ENCODE measurements around the gene XRCC2.

XRCC2 gene

GRCh38 chr7:152608656-152609055 lies 67.3 kb downstream of the XRCC2 start:
- DNase-seq = no peak

- no peak for DNase-seq
Observed at GRCh38 chr7:152608208-152608607, 67.7 kb downstream of the XRCC2 start.

- DNase-seq = no peak
Observed at GRCh38 chr7:152607007-152607406, 68.9 kb downstream of the XRCC2 start.

DNA sequence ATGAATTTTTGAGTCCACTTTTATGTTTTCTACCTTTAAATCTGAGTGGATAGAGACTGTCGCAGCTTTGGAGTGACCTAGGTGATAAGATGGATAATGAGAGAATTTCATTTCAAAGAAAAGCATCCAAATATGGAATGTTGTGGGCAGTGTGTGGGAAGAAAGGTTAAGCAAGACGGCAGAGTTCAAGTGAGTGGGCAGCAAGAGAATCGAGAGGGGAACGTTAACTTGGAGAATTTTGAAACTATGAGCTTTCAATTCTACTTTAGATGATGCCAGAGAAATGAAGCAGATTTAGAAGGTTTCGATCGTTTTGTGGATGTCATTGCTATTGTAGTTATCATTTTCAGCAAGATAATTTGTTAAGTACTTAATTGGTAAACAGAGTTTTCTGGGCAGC lies 73.0 kb downstream of the XRCC2 start:
- no peak for DNase-seq

DNA sequence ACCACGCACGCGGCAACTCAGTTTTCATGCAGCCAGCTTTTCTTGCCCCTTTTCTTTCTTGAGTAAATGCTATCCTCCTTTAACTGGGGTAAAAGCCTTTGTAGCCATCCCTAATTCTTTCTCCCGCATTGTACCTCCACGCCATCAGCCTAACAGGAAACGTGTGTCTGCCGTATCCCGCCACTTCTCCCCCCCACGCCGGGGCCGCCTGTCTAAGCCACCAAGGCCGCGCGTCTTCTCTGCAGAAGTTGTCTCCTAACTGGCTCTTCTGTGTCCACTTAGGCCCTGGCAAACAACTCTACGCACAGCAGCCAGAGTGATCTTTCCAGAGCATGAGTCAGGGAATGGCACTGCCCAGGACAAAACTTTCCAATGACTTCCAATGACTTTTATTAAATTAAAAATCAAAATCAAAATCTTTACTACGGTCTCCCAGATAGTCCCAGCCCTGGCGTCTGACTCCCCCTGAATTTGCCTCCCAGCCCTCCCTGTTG lies 74.6 kb downstream of the XRCC2 start:
- DNase-seq = no peak

DNA sequence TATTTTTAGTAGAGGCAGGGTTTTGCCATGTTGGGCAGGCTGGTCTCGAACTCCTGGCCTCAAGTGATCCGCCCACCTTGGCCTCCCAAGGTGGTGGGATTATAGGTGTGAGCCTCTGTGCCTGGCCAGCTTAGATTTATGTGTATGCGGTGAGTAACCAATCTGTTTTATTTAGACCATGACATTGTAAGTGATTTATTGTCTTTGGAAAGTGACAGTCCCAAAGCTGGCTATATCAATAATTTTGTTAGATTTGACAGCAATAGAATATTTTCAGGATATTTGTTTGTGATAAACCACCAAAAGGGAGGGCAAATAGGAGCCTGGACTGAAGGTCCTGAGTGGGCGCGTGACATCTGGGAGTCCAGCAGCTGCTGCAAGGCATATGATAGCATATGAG lies 75.7 kb downstream of the XRCC2 start:
- DNase-seq = no peak

DNA sequence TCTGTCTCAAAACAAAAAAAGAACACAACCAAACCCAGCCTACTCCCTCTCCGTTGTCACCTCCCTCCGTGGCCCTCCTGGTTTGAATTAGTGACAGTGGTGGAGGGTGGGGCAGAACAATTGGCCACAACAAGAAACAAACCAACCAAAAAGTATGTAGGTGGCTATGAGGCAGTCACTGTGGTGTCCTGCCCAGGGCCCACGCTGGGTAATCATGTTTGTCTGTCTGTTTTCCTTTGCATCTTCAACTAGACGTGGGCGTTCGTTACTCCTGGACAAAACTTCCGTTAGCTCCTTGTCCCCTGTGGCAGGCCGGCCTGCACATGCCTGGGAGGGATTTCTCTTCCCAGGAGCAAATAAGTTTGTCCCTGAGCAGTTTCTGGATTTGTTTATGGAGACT lies 78.4 kb downstream of the XRCC2 start:
- no peak for DNase-seq

GRCh38 chr7:152596824-152597223 lies 79.1 kb downstream of the XRCC2 start:
- no peak for DNase-seq
